GM21737 (cell line): ENCODE data around the gene GCNT4.
"Not testable (repeated sequence)": the region's sequence is repeated elsewhere in the genome, so short reads cannot be mapped to it uniquely, and the experiment has no call there.

Source experiments
- ATAC-seq: cut with Tn5 transposase; IDR thresholded peaks from one replicate; pipeline ENCODE4 v1.9.1; 2021; ENCODE audit warnings: mild to moderate bottlenecking, moderate library complexity; ENCODE audit not compliant: unreplicated experiment

Gene GCNT4, protein sequence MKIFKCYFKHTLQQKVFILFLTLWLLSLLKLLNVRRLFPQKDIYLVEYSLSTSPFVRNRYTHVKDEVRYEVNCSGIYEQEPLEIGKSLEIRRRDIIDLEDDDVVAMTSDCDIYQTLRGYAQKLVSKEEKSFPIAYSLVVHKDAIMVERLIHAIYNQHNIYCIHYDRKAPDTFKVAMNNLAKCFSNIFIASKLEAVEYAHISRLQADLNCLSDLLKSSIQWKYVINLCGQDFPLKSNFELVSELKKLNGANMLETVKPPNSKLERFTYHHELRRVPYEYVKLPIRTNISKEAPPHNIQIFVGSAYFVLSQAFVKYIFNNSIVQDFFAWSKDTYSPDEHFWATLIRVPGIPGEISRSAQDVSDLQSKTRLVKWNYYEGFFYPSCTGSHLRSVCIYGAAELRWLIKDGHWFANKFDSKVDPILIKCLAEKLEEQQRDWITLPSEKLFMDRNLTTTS

DNA sequence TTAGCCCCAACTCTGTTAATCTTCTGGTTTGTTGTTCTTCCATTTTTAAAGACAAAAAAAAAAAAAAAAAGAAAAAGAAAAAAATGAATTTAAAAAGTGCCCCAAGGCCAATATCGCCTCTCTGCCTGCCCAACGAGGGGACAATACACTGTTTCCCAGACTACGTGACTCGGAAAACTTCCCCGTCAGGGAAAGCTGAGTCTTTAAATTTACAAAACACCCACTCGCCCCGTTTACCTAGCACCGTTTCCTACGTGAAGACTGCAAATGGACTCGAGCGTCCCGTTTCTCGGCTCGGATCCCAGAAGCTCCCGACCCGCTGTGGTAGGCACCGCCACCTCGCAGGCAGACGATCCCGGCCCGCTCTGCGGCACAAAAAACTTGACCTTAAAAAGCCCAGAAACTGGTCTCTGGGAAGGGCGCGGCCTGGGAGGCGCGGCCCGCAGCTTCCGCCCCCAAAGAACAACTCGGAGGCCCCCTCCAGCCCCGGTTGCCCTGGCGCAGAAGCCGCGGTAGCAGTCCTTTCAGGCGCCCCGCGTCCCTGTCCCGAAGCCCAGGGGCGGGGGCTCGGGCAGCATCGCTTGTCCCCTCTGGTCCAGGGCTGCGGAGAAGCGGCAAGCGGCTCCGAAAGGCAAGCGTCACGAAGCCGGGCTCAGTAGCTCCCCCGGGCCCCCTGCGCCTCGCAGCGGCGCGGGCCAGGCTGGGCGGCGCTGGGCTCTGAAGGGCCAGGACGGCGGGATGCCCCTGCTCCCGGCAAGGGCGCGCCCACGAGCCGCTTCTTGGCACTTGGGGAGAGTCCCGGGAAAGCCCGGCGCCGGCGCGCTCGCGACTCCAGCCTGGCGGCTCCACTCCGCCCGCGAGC, at the start of gene GCNT4:
GCNT4 (minus strand) TSS at position 367 of the 862 bp plus-strand sequence. CDS start 22,521 bp downstream, outside the sequence.
- no peak for ATAC-seq

DNA sequence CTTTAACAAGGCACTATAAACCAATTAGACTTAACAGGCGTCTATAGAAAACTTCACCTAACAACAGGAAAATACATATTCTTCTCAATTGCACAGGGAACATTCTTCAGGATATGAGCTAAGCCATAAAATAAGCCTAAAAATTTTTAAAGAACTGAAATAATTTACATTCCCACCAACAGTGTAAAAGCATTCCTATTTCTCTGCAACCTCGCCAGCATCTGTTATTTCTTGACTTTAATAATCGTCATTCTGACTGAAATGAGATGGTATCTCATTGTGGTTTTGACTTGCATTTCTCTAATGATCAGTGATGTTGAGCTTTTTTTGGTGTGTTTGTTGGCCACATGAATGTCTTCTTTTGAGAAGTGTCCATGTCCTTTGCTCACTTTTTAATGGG, 43.6 kb upstream of the GCNT4 start:
- not testable (repeated sequence) for ATAC-seq

DNA sequence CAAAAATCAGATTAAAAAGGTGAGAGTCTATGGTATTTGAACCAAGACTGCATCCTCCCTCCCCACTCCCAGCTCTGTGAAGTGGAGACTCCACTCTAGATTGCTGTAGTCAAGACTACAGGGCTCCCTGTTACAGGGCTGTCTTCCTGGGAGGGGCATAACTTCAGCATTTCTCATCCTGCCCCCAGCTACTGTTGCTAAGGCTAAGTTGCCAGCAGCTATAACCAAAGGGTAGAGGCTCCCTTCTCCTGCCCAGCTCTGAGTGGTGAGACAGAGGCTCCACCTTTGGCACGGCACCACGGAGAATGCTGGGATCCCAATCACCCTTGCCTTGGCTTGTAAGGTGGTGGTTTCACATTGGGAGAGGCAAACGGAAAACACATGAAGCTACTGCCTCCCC, 39.2 kb upstream of the GCNT4 start:
- no peak for ATAC-seq

DNA sequence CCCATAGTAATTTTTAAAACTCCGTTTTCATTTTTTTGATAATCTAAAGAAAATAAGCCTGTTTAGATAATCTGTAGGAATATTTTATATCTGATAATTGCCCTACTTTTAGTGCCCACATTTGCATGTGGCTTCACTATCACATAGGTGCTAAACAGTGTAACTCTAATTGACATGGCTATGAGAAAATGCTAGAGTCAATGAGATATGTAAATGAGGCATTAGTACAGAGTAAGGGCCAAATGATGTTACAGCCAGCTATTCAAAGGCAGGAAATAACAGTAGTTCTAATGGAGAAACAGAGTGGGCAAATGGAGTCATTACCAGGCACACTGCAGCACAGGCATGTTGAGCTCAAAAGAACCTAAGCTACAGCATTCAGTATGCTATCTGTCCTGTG, 37.3 kb upstream of the GCNT4 start:
- ATAC-seq = no peak

DNA sequence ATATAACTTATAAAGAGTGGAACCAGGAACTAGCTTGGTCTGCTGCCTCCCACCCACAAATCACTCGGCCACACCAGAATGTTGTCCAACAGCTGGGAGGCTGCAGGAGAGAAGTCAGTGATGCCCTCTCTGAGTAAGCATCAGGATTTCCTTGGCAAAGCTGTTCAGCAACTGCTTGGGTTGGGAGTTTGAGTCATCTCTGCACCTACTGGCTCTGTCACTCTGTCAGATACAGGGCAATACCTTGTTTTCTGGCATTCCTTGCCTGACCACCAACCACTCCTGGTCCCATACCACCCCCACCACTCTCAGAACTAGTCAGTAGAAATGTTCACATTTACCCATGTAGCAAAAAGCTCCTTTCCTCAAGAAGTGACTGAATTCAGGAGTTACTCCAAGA, 36.8 kb upstream of the GCNT4 start:
- no peak for ATAC-seq

DNA sequence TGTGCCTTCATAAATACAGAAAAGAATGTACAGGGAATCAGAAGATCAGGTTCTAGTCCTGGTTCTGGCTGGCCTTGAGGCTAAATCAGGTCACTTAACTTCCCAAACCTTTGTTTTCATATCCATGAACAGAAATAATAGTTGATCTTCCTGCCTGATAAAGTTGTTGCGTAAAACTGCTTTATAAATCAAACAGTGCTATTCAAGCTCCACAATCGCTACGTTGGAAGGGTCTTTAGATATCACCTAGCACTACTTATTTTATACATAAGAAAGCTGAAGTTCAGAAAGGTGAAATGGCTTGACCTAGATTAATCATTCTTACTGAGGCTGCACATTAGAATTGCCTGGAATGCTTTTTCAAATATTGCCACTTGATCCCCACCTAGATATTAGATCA, 36.3 kb upstream of the GCNT4 start:
- no peak for ATAC-seq

DNA sequence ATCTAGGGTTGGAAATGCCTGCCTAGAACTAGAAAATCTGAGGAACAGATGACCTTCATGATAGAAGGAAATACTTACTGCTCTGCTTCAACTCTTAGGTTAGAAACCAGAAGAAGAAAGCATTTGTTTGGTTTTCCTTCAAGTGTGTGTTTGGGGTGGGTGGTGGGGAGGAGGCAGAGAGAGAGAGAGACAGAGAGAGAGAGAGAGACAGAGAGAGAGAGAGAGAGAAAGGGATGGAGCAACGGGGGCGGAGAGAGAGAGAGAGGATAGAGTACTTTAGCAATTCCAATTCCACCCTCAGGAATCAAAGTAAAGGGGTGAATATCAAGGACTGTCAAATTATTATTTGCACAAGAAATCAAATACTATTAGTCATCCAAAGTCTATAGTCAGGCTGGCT, 29.2 kb upstream of the GCNT4 start:
- ATAC-seq = no peak

DNA sequence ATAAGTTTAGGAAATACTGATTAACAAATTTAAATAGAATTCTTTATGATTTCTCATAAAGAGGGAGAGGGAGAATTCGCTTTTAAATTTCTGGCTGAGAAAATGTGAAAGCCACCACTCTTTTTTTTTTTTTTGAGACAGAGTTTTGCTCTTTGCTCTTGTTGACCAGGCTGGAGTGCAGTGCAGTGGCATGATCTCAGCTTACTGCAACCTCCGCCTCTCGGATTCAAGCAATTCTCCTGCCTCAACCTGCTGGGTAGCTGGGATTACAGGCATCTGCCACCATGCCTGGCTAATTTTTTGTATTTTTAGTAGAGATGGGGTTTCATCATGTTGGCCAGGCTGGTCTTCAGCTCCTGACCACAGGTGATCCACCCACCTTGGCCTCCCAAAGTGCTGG, 27.0 kb upstream of the GCNT4 start:
- not testable (repeated sequence) for ATAC-seq

DNA sequence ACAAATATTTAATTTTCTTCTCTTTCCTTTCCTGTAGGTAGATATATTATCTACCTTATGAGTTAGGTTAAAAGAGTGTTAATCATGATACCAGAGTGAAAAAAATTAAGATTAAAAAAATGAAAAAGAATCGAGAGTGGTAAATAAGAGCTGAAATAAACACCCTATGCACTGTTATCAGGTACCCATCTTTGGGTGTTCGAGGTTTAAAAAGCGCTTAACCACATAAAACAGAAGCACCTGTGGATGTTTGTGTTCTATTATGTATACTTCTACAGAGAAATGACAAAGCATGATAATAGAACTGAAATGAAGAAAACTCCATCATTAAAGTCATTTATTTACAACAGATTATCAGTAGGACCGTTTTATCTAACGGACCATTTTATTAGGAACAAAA, 25.7 kb upstream of the GCNT4 start:
- ATAC-seq = no peak

DNA sequence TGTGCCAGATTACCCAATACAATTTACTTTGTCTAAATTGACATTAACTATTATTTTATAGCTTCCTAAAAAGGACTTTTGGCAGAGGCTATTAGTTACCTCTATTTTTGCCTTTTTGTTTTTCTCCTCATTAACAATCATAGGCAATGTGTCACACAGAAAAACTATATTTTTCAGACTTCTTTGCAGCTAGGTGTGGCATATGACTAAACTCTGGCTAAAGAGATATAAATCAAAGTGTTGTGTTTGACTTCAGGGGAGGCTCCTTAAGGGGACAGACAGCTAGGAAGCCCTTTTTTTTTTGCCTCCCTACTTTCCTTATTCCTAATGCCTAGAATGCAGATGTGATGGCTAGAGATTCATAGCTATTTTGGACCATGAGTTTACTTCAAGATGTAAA, 19.7 kb upstream of the GCNT4 start:
- no peak for ATAC-seq

DNA sequence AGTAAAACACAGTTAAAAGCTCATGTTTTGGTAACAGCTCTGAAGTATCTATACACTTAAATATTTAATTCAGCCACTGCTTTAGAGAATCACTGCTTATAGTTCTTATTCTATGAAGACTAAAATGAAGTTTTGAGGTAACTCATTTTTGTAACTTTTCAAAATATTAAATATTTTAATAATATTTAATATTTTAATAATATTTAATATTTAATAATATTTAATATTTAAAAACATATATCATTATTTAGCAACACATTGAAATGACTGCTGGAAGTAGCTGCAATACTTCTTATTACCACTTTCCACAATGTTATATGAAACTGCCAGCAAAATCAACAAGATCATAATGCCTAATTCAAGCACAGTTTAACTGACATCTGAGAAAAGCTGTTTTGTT, 18.7 kb upstream of the GCNT4 start:
- ATAC-seq = no peak

DNA sequence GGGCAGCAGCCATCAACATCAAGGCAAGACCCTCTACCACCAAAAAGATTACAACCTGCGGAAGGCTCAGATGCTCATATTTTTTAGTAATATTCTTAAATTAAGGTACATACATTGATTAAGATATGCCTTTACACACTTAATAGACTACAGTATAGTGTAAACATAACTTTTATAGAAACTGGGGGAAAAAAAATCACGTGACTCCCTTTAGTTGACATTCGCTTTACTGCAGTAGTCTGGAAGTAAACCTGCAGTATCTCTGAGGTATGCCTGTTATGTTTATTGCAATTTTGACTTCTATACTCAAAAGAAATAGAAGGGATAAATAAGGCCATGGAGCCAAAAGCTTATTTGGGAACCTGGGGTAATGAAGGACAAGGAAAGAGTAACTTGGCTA, 15.1 kb upstream of the GCNT4 start:
- no peak for ATAC-seq

DNA sequence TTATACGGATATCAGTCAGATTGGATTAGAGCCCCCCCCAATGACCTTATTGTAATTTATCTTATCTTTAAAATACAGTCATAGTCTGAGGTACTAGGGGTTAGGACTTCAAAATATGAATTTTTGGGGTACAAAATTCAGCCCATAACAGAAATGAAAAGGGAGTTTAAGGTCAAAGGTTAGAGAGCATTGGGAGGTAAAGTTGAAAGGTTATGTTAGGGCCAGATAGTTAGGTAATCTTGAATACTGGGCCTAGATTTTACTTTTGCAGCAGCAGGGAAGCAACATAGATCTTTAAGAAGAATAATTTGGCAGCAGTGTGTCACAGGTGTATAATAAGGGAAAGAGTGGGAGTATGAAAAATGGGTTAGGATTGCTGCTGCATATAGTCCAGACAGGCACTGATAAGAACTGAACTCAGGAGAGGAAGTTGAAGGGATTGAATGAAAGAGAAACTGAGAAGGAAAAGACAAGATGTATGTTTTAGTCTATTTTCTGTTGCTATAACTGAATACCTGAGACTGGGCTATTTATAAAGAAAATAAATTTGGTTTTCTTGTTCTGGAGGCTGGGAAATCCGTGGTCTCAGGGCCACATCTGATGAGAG, 10.7 kb upstream of the GCNT4 start:
- no peak for ATAC-seq

DNA sequence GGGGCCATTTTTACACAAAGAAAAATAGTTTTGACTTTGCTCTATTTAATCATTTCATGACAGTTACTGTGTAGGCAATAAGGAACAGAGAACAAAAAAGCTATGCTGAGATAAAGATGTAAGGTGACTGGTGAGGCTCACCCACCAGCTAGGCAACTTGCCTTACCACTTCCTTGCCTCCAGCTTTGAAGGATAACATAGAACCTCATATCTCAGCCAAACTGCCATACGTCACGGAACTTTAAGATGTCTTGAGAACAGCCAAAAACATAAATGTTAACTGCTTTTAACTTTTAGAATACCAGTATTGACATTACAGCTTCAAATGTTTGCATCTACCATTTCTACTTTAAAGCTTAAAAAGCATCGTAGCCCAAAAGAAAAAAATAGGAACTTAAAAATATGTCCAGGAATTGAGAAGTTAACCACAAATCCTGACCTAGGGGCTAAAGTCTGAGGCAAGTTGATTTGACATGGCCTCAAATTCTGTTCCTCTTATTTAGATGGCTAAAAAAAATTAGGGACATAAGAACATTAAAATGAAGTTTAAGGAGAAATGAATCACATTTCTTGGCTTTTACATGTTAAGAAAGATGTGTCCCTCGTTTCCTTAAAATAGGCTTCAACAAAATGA, 7.7 kb upstream of the GCNT4 start:
- ATAC-seq = no peak

DNA sequence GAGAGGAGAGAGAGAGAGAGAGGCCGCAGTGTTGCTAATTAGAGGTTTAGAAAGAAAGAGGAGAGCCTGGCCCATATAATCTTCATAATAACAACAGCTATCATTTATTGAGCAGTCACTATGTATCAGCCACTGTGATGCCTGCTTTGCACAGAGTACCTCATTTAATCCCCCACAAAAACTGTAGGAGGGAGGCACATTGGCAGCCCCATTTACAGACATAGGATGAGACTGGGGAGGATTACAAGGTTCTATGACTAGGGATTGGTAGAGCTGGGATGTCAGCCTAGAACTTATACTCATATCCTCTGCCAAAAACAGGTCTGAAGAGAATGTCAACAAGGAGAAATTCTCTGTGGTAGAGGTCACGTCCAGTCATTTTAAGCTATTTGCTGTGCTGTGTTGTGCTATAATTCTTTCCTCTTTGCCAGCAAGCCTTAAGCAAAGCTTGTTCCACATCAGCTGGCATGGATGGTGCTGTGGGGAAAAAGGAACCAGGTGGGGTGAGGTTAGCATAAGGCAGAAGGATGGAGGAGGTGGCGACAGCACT, 6.7 kb upstream of the GCNT4 start:
- no peak for ATAC-seq

DNA sequence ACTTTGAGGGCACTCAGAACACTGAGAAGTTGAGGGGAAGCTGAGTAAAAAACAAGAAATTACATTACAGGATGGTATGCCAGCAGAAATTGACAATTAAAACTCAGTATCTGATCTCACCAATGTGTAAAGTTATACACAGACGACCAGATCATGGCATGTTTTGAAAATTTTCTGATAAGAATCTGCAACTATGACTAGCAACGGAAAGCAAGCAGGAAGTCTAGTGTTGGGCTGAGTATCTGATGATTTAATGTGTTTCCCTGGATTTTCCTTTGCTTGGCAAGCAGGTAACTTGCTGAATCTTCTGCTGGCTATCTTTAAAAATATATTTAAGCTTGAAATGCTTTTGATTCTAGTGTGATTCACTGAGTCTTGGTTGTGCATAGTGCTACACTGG, 5.2 kb upstream of the GCNT4 start:
- ATAC-seq = no peak

DNA sequence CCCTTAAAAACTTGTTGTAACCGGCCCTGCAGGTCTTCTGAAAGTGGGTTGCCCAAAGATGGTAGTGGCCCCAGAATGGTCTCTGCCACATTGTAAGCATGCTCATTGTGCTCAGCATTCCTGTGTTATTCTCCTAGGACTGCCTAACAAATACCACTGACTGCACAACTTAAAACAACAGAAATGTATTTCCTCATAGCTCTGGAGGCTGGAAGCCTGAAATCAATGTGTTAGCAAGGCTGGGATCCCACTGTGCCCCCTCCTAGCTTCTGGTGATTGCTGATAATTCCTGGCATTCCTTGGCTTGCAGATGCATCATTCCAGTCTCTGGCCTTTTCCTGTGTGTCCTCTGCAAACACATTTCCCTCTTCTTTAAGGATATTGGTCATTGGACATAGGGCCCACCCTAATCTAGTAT, 3.4 kb upstream of the GCNT4 start:
- ATAC-seq = no peak

DNA sequence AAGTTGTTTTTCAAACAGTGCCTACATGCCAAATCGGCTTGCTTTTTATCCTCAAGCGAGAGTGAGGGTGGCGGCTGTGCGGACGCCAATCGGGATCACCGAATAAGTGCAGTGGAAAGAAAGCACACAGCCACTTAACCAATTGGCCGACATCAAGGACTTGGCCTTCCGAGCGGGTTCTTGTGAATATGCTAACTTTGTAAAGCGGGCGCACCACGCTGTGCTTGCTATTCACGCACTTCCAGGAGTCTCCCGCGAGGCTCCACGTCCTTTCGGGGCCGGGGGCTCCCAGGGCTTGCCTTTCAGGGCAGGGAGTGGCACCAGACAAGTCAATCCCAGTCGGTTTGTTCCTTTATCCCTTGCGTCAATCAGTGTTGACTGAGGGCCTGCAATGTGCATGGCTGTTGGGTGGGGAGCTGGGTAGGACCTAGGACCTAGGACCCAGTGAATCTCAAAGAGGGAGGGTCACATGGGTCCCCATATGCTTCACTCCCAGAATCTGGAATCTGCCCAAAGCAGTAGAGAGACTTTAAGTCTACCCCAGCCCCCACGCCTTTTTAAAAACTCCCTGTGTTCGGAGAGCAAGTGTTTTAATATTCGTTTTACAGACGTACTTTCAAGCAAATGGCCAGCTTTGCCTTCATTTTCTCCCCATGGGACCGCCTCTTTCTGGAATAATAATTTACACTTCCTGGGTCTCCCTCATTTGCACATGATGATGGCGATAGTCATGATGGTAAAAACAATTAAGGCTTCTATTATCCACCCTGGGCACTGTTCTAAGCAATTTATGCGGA, 2.0 kb upstream of the GCNT4 start:
- ATAC-seq = no peak

DNA sequence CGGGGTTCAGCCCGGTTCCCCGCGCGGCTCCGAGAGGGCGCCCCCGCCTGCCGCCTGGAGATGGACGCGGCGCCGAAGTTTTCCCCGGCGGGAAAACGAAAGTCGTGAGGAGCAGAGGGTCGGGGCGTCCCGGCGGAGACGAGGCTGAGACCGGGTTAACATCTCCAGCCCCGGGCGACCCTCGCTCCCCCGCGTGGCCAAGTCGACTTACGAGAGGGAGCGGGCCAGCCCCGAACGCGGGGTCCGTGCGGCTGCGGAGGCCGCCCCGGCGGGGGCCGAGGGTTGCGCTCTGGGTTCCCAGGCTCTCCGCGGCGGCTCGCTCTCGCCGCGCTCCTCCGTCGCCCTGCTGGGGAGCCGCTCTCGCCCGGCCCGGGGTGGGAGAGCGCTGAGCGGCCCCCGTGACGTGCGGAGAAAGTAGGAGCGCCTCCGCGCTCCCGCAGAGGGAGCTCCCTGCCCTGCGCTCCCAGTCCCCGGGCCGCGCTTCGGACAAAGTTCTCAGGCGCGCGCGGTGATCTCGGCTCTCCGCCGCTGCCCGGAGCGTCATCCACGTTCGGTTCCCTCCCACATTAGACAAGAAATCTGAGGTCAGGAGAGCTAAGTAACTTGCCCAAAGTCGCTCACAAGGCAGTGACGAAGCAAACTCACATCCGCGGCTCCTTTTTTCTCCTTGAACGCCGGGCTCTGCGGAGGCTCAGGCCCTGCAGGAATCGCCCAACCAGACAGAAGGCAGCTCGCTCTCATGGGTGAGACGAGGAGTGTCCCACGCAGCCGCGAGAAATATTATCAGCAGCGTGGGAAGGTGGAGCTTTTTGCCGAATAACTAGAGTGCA, 1.2 kb upstream of the GCNT4 start:
- no peak for ATAC-seq
